IMR-90 (cell line): ENCODE results near the gene AKAP6. TPM values are rescaled to one million over a fixed set of nuclear protein-coding genes. Genes with fewer than 3 reads are reported as not detected.

Source experiments
- ATAC-seq: fragments of 200-7000 bp; cut with Tn5 transposase; 2 replicates; pipeline ENCODE4 v1.9.1; 2020; ENCODE audit warnings: low read depth, mild to moderate bottlenecking, moderate library complexity
- BruUV-seq: library from RNA; stranded (reverse); fragments of 400-500 nt; replicated peaks from 2 replicates; lab custom pipeline; 2021; lab: Mats Ljungman, UMichigan
- CTCF ChIA-PET: fragments of 300-600 bp; formaldehyde crosslinking; extraction: SDS; loops from one replicate; lab custom pipeline; 2021; ENCODE audit warnings: antibody characterized with exemption; lab: Yijun Ruan, JAX
- POLR2A ChIA-PET: fragments of 300-600 bp; sonication (Branson Sonifier 250); formaldehyde crosslinking; loops from one replicate; lab custom pipeline; 2022; ENCODE audit warnings: antibody characterized with exemption; ENCODE audit not compliant: unreplicated experiment; lab: Charles Lee
- DNase-seq: peaks from one replicate; pipeline ENCODE4 v3.0.0; 2013
- H2AFZ ChIP-seq: replicated peaks from 2 replicates; pipeline ENCODE3; 2013; ENCODE audit warnings: low read length, mild to moderate bottlenecking; ENCODE audit not compliant: poor library complexity
- H2AK5ac ChIP-seq: 2 replicates; pipeline ENCODE4 v1.6.1; 2013; ENCODE audit warnings: low read depth, low read length, inconsistent platforms
- H2AK9ac ChIP-seq: replicated peaks from 2 replicates; pipeline ENCODE3; 2013; ENCODE audit warnings: mild to moderate bottlenecking, low read depth, low read length, moderate library complexity; ENCODE audit not compliant: poor library complexity
- H2BK120ac ChIP-seq: 2 replicates; pipeline ENCODE4 v1.6.1; 2013; ENCODE audit warnings: low read depth, low read length, inconsistent platforms
- H2BK15ac ChIP-seq: 3 replicates; pipeline ENCODE4 v1.6.1; 2013; ENCODE audit warnings: low read depth, low read length, inconsistent platforms
- H2BK20ac ChIP-seq: 2 replicates; pipeline ENCODE4 v1.6.1; 2013; ENCODE audit warnings: low read depth, mild to moderate bottlenecking, inconsistent platforms, low read length, moderate library complexity
- H2BK5ac ChIP-seq: 2 replicates; pipeline ENCODE4 v1.6.1; 2013; ENCODE audit warnings: mild to moderate bottlenecking, low read depth, low read length, inconsistent platforms; ENCODE audit not compliant: poor library complexity, severe bottlenecking
- H3K14ac ChIP-seq: replicated peaks from 2 replicates; pipeline ENCODE4 v1.6.1; 2013; ENCODE audit warnings: low read depth, low read length, inconsistent platforms
- H3K18ac ChIP-seq: 2 replicates; pipeline ENCODE4 v1.6.1; 2013; ENCODE audit warnings: low read depth, low read length, control low read depth
- H3K23ac ChIP-seq: 2 replicates; pipeline ENCODE4 v1.6.1; 2013; ENCODE audit warnings: low read depth, low read length, inconsistent platforms
- H3K27ac ChIP-seq: 2 replicates; pipeline ENCODE4 v1.5.1; 2013; ENCODE audit warnings: mild to moderate bottlenecking, control low read depth, low read length; ENCODE audit not compliant: insufficient read depth
- H3K27me3 ChIP-seq: 2 replicates; pipeline ENCODE4 v1.6.1; 2013; ENCODE audit warnings: low read length; ENCODE audit not compliant: control insufficient read depth, insufficient read depth
- H3K36me3 ChIP-seq: 2 replicates; pipeline ENCODE4 v1.6.1; 2013; ENCODE audit warnings: low read length, mixed read lengths; ENCODE audit not compliant: control insufficient read depth, insufficient read depth
- H3K4ac ChIP-seq: 2 replicates; pipeline ENCODE4 v1.6.1; 2013; ENCODE audit warnings: low read depth, low read length, inconsistent platforms
- H3K4me1 ChIP-seq: 2 replicates; pipeline ENCODE4 v1.6.1; 2013; ENCODE audit warnings: low read length, mixed read lengths; ENCODE audit not compliant: control insufficient read depth, insufficient read depth
- H3K4me2 ChIP-seq: 2 replicates; pipeline ENCODE4 v1.6.1; 2013; ENCODE audit warnings: low read depth, mild to moderate bottlenecking, control low read depth, low read length, moderate library complexity
- H3K4me3 ChIP-seq: 2 replicates; pipeline ENCODE4 v1.5.1; 2013; ENCODE audit warnings: low read depth, mild to moderate bottlenecking, control low read depth, low read length, moderate library complexity; ENCODE audit not compliant: insufficient read depth
- H3K56ac ChIP-seq: 2 replicates; pipeline ENCODE4 v1.6.1; 2013; ENCODE audit warnings: low read length, inconsistent platforms; ENCODE audit not compliant: insufficient read depth; ENCODE audit errors: extremely low read depth
- H3K79me1 ChIP-seq, 2 experiments: 2 replicates each; pipeline ENCODE4 v1.6.1; 2013; ENCODE audit warnings: low read length in 2 of 2, inconsistent platforms in 1 of 2, low read depth in 1 of 2
- H3K9ac ChIP-seq: 2 replicates; pipeline ENCODE4 v1.6.1; 2013; ENCODE audit warnings: low read depth, low read length, control low read depth
- H3K9me1 ChIP-seq: 2 replicates; pipeline ENCODE4 v1.6.1; 2013; ENCODE audit warnings: low read length, inconsistent platforms; ENCODE audit not compliant: insufficient read depth
- H3K9me3 ChIP-seq: 2 replicates; pipeline ENCODE4 v1.6.1; 2013; ENCODE audit warnings: low read length; ENCODE audit not compliant: control insufficient read depth, insufficient read depth
- H4K20me1 ChIP-seq: 2 replicates; pipeline ENCODE4 v1.6.1; 2013; ENCODE audit warnings: low read length, inconsistent platforms; ENCODE audit not compliant: insufficient read depth
- H4K5ac ChIP-seq: 2 replicates; pipeline ENCODE4 v1.6.1; 2013; ENCODE audit warnings: mild to moderate bottlenecking, low read depth, low read length, control low read depth
- H4K8ac ChIP-seq, 2 experiments: 2 replicates each; pipeline ENCODE4 v1.6.1; 2013; ENCODE audit warnings: low read depth in 2 of 2, low read length in 2 of 2, control low read depth in 1 of 2, inconsistent platforms in 1 of 2
- H4K91ac ChIP-seq: 2 replicates; pipeline ENCODE4 v1.6.1; 2013; ENCODE audit warnings: low read depth, low read length, inconsistent platforms; ENCODE audit not compliant: insufficient read depth
- BHLHE40 ChIP-seq: fragments of 150-350 bp; IDR thresholded peaks from 2 replicates; pipeline ENCODE4 v1.6.1; 2016; ENCODE audit warnings: mild to moderate bottlenecking, low read depth, low read length
- CEBPB ChIP-seq: IDR thresholded peaks from 2 replicates; pipeline ENCODE4 v1.6.1; 2012; ENCODE audit warnings: low read depth, low read length, improper control_type of control experiment
- CHD1 ChIP-seq: IDR thresholded peaks from 2 replicates; pipeline ENCODE4 v1.6.1; 2012; ENCODE audit warnings: low read depth, low read length, improper control_type of control experiment
- FOS ChIP-seq: fragments of 150-350 bp; IDR thresholded peaks from 2 replicates; pipeline ENCODE4 v1.6.1; 2016; ENCODE audit warnings: low read depth, low read length
- MAFK ChIP-seq: IDR thresholded peaks from 2 replicates; pipeline ENCODE4 v1.6.1; 2012; ENCODE audit warnings: low read depth, low read length, improper control_type of control experiment
- MAZ ChIP-seq: IDR thresholded peaks from 2 replicates; pipeline ENCODE4 v1.6.1; 2012; ENCODE audit warnings: low read depth, mild to moderate bottlenecking, low read length, improper control_type of control experiment, moderate library complexity, borderline replicate concordance
- MXI1 ChIP-seq: IDR thresholded peaks from 2 replicates; pipeline ENCODE4 v1.6.1; 2012; ENCODE audit warnings: low read depth, mild to moderate bottlenecking, low read length, moderate library complexity, borderline replicate concordance
- NFE2L2 ChIP-seq: fragments of 150-350 bp; IDR thresholded peaks from 2 replicates; pipeline ENCODE4 v1.6.1; 2016; ENCODE audit warnings: low read depth, mild to moderate bottlenecking, low read length
- POLR2A ChIP-seq: IDR thresholded peaks from 2 replicates; pipeline ENCODE4 v1.6.1; 2012; ENCODE audit warnings: mild to moderate bottlenecking, low read depth, low read length
- RAD21 ChIP-seq: IDR thresholded peaks from 2 replicates; pipeline ENCODE4 v1.6.1; 2012; ENCODE audit warnings: low read length, improper control_type of control experiment
- RCOR1 ChIP-seq: IDR thresholded peaks from 2 replicates; pipeline ENCODE4 v1.6.1; 2012; ENCODE audit warnings: mild to moderate bottlenecking, low read length, improper control_type of control experiment; ENCODE audit not compliant: insufficient replicate concordance
- RFX5 ChIP-seq: IDR thresholded peaks from 2 replicates; pipeline ENCODE4 v1.8.0; 2012; ENCODE audit warnings: low read depth, mild to moderate bottlenecking, low read length, moderate library complexity
- SMC3 ChIP-seq: fragments of 150-350 bp; IDR thresholded peaks from 2 replicates; pipeline ENCODE4 v1.6.1; 2016; ENCODE audit warnings: low read depth, mild to moderate bottlenecking, antibody characterized with exemption, low read length, moderate library complexity
- WGBS, 2 experiments: methylation state at CpG; one replicate each; pipeline versions ENCODE4 v1.1.5 to v1.1.7; 2013; ENCODE audit warnings: missing lambda C conversion rate in 2 of 2; ENCODE audit not compliant: insufficient read length in 1 of 2; ENCODE audit errors: extremely low coverage in 2 of 2; 5-methylcytosine and 5-hydroxymethylcytosine counted together
- dilution Hi-C: fragments of 300-500 bp; cut with HindIII; formaldehyde crosslinking; loops from one replicate; pipeline ENCODE4 v1.14.3; 2018; ENCODE audit warnings: low sequenced_read_pairs; ENCODE audit not compliant: unreplicated experiment
- in situ Hi-C: fragments of 300-500 bp; cut with MboI; formaldehyde crosslinking; loops from 3 replicates; pipeline ENCODE4 v1.14.3; 2019; ENCODE audit warnings: low sequenced_read_pairs, inconsistent platforms, mixed read lengths
- intact Hi-C: fragments of 100-400 bp; cut with micrococcal nuclease; formaldehyde crosslinking; loops from 2 replicates; pipeline ENCODE4 v1.10.0; 2022
- polyA plus RNA-seq, 3 experiments: library from polyadenylated mRNA; depleted of rRNA; stranded (reverse); fragments of >200 nt; gene quantifications; 2 replicates each; pipeline ENCODE4 v1.2.3, GENCODE V29; 2012; ENCODE audit warnings: low replicate concordance in 1 of 3
- total RNA-seq: library from RNA; depleted of rRNA; stranded (reverse); fragments of >200 nt; gene quantifications from 2 replicates; pipeline ENCODE4 v1.2.3, GENCODE V29; 2012
- TF ChIP-seq, protein P1 (sequence below): fragments of 150-350 bp; IDR thresholded peaks from 2 replicates; pipeline ENCODE4 v1.6.1; 2016; ENCODE audit warnings: low read depth, mild to moderate bottlenecking, low read length, moderate library complexity, borderline replicate concordance
- TF ChIP-seq, protein P2 (sequence below): conservative IDR thresholded peaks from 2 replicates; pipeline ENCODE4 v1.5.1; 2012; ENCODE audit warnings: mild to moderate bottlenecking, low read depth, low read length, improper control_type of control experiment
- TF ChIP-seq, protein P3 (sequence below): fragments of 150-350 bp; IDR thresholded peaks from 2 replicates; pipeline ENCODE4 v1.6.1; 2017; ENCODE audit warnings: mild to moderate bottlenecking, antibody characterized with exemption, low read length, low read depth

AKAP6 gene
- total and polyA plus RNA-seq, 2 of the 4 experiments (the other 2 are of a cell fraction) = 0.22 to 1.6 TPM

GRCh38 chr14:32846821-32847365 lies 517.8 kb downstream of the AKAP6 start:
- Histone ChIP-seq H2AK5ac (no peak overlapping the region), H4K5ac (no peak overlapping the region), H2AK9ac (no peak overlapping the region), H3K18ac (no peak overlapping the region), H3K4me1 (no peaks in the 10 kb centered on the region), H2BK20ac (no peak overlapping the region), H3K14ac (no peak overlapping the region), H3K9me3 (no peaks in the 10 kb centered on the region), H3K79me1 (no peaks in the 10 kb centered on the region), H3K36me3 (no peaks in the 10 kb centered on the region), H3K4ac (no peak overlapping the region), H3K9ac (no peak overlapping the region), H3K27ac (no peak overlapping the region), H4K20me1 (no peaks in the 10 kb centered on the region), H3K23ac (no peak overlapping the region), H3K4me2 (no peak overlapping the region), H3K9me1 (no peaks in the 10 kb centered on the region), H4K8ac (no peak overlapping the region), H2AFZ (no peak overlapping the region), H2BK5ac (no peak overlapping the region), H4K91ac (no peak overlapping the region), H2BK120ac (no peak overlapping the region), H3K56ac (no peak overlapping the region), H2BK15ac (no peak overlapping the region), H3K27me3 (no peaks in the 10 kb centered on the region), H3K4me3 (no peak overlapping the region)
- TF ChIP-seq MXI1 (no peak), FOS (no peak), SMC3 (no peak), RCOR1 (no peak), BHLHE40 (no peak), CHD1 (no peak), CEBPB (no peak), MAFK (no peak), POLR2A (no peak), NFE2L2 (no peak), MAZ (no peak), RFX5 (no peak), RAD21 (no peak)
- TF ChIP-seq, protein P1, sequence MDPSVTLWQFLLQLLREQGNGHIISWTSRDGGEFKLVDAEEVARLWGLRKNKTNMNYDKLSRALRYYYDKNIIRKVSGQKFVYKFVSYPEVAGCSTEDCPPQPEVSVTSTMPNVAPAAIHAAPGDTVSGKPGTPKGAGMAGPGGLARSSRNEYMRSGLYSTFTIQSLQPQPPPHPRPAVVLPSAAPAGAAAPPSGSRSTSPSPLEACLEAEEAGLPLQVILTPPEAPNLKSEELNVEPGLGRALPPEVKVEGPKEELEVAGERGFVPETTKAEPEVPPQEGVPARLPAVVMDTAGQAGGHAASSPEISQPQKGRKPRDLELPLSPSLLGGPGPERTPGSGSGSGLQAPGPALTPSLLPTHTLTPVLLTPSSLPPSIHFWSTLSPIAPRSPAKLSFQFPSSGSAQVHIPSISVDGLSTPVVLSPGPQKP = no peak
- TF ChIP-seq, protein P2, sequence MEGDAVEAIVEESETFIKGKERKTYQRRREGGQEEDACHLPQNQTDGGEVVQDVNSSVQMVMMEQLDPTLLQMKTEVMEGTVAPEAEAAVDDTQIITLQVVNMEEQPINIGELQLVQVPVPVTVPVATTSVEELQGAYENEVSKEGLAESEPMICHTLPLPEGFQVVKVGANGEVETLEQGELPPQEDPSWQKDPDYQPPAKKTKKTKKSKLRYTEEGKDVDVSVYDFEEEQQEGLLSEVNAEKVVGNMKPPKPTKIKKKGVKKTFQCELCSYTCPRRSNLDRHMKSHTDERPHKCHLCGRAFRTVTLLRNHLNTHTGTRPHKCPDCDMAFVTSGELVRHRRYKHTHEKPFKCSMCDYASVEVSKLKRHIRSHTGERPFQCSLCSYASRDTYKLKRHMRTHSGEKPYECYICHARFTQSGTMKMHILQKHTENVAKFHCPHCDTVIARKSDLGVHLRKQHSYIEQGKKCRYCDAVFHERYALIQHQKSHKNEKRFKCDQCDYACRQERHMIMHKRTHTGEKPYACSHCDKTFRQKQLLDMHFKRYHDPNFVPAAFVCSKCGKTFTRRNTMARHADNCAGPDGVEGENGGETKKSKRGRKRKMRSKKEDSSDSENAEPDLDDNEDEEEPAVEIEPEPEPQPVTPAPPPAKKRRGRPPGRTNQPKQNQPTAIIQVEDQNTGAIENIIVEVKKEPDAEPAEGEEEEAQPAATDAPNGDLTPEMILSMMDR = no peak
- TF ChIP-seq, protein P3, sequence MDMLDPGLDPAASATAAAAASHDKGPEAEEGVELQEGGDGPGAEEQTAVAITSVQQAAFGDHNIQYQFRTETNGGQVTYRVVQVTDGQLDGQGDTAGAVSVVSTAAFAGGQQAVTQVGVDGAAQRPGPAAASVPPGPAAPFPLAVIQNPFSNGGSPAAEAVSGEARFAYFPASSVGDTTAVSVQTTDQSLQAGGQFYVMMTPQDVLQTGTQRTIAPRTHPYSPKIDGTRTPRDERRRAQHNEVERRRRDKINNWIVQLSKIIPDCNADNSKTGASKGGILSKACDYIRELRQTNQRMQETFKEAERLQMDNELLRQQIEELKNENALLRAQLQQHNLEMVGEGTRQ = no peak
- ATAC-seq (no peak), DNase-seq (no peak)
- in situ Hi-C loops = no loop called here
- dilution Hi-C loops = no loop called here
- intact Hi-C loops = no loop called here
- ChIA-PET POLR2A (no interaction called here), CTCF (interaction anchor here (0.9 kb wide), 1 partner anchor 92 kb away, joined by 3 read pairs; no protein-coding TSS in a partner anchor)
- no CpG with 5 or more reads among the region's 2 CpGs for WGBS, 2 experiments
- no TSS peak for BruUV-seq
